A673 (cell line): Measurements from ENCODE around the gene COL1A1. TPM values are rescaled to one million over a fixed set of nuclear protein-coding genes. Genes with fewer than 3 reads are reported as not detected.

Experiments
- BruUV-seq: library from RNA; stranded (reverse); fragments of 400-500 nt; replicated peaks from 2 replicates; lab custom pipeline; 2021; lab: Mats Ljungman, UMichigan
- CTCF ChIA-PET: fragments of 300-600 bp; sonication (Branson Sonifier 250); formaldehyde crosslinking; loops from one replicate; lab custom pipeline; 2022; ENCODE audit warnings: antibody characterized with exemption; lab: Charles Lee
- POLR2A ChIA-PET: fragments of 300-600 bp; sonication (Branson Sonifier 250); formaldehyde crosslinking; loops from one replicate; lab custom pipeline; 2022; ENCODE audit warnings: antibody characterized with exemption; ENCODE audit not compliant: low non-redundant PET; lab: Charles Lee
- DNase-seq: peaks from one replicate; pipeline ENCODE4 v3.0.0-alpha.2; 2015; ENCODE audit warnings: low spot score
- H3K27ac ChIP-seq: fragments of 200-600 bp; sonication (generic); 2 replicates; pipeline ENCODE4 v1.5.1; 2016; ENCODE audit warnings: mixed run types, low read depth, mild to moderate bottlenecking, mixed read lengths, antibody characterized with exemption, low read length; ENCODE audit not compliant: poor library complexity, severe bottlenecking
- H3K27me3 ChIP-seq: fragments of 200-600 bp; sonication (generic); replicated peaks from 2 replicates; pipeline ENCODE4 v1.6.1; 2017; ENCODE audit warnings: mixed run types, low read depth, mild to moderate bottlenecking, mixed read lengths, antibody characterized with exemption, low read length; ENCODE audit not compliant: insufficient read depth, poor library complexity
- H3K36me3 ChIP-seq: fragments of 200-600 bp; sonication (generic); 2 replicates; pipeline ENCODE4 v1.6.1; 2016; ENCODE audit warnings: mixed run types, mild to moderate bottlenecking, mixed read lengths, antibody characterized with exemption, low read length; ENCODE audit not compliant: insufficient read depth, poor library complexity, severe bottlenecking
- H3K4me1 ChIP-seq: fragments of 200-600 bp; sonication (generic); 2 replicates; pipeline ENCODE4 v1.6.1; 2017; ENCODE audit warnings: mixed run types, mild to moderate bottlenecking, mixed read lengths, antibody characterized with exemption, low read length; ENCODE audit not compliant: insufficient read depth, poor library complexity, severe bottlenecking
- H3K4me3 ChIP-seq: fragments of 200-600 bp; sonication (generic); 2 replicates; pipeline ENCODE4 v1.5.1; 2016; ENCODE audit warnings: low read depth, mixed run types, mild to moderate bottlenecking, mixed read lengths, low read length; ENCODE audit not compliant: poor library complexity, severe bottlenecking
- H3K9me3 ChIP-seq: fragments of 200-600 bp; sonication (generic); 2 replicates; pipeline ENCODE4 v1.6.1; 2016; ENCODE audit warnings: mixed run types, low read depth, mild to moderate bottlenecking, mixed read lengths, antibody characterized with exemption, low read length; ENCODE audit not compliant: poor library complexity, severe bottlenecking
- EZH2 ChIP-seq: fragments of 200-600 bp; sonication (generic); IDR thresholded peaks from 2 replicates; pipeline ENCODE4 v1.6.1; 2017; ENCODE audit warnings: borderline replicate concordance, low read depth, mild to moderate bottlenecking, mixed read lengths, antibody characterized with exemption, low read length; ENCODE audit not compliant: poor library complexity, severe bottlenecking
- intact Hi-C: fragments of 100-400 bp; cut with micrococcal nuclease; formaldehyde crosslinking; loops from one replicate; pipeline ENCODE4 v1.10.0; 2022; ENCODE audit not compliant: unreplicated experiment
- total RNA-seq: library from RNA; stranded (reverse); gene quantifications from 2 replicates; pipeline ENCODE4 v1.2.3, GENCODE V29; 2021
- TF ChIP-seq, protein P1 (sequence below): fragments of 300-800, 200-600 bp; sonication (generic); conservative IDR thresholded peaks from 2 replicates; pipeline ENCODE4 v1.5.1; 2017; ENCODE audit warnings: low read depth, mild to moderate bottlenecking, antibody characterized with exemption, low read length, moderate library complexity, mixed read lengths

COL1A1 gene
- total RNA-seq, 1 experiment from 2014 or later: 24.6 TPM

- CTCF ChIA-PET: interaction anchor here (1.2 kb wide), 1 partner anchor 27 kb away, joined by 3 read pairs; no protein-coding TSS in a partner anchor
- TF ChIP-seq EZH2: no peak
- TF ChIP-seq, protein P1, sequence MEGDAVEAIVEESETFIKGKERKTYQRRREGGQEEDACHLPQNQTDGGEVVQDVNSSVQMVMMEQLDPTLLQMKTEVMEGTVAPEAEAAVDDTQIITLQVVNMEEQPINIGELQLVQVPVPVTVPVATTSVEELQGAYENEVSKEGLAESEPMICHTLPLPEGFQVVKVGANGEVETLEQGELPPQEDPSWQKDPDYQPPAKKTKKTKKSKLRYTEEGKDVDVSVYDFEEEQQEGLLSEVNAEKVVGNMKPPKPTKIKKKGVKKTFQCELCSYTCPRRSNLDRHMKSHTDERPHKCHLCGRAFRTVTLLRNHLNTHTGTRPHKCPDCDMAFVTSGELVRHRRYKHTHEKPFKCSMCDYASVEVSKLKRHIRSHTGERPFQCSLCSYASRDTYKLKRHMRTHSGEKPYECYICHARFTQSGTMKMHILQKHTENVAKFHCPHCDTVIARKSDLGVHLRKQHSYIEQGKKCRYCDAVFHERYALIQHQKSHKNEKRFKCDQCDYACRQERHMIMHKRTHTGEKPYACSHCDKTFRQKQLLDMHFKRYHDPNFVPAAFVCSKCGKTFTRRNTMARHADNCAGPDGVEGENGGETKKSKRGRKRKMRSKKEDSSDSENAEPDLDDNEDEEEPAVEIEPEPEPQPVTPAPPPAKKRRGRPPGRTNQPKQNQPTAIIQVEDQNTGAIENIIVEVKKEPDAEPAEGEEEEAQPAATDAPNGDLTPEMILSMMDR: no peak
- Histone ChIP-seq H3K4me1 (peaks cover 27% of the 10 kb centered on the region), H3K9me3 (no peaks in the 10 kb centered on the region), H3K4me3 (no peak overlapping the region), H3K27me3 (peaks cover 11% of the 10 kb centered on the region), H3K27ac (no peak overlapping the region), H3K36me3 (no peaks in the 10 kb centered on the region)
- intact Hi-C loops: no loop called here
- DNase-seq: no peak
- POLR2A ChIA-PET: no interaction called here
- no TSS peak for BruUV-seq
These were observed 4.6 kb downstream of the COL1A1 start for GRCh38 chr17:50196826-50197225.

DNA sequence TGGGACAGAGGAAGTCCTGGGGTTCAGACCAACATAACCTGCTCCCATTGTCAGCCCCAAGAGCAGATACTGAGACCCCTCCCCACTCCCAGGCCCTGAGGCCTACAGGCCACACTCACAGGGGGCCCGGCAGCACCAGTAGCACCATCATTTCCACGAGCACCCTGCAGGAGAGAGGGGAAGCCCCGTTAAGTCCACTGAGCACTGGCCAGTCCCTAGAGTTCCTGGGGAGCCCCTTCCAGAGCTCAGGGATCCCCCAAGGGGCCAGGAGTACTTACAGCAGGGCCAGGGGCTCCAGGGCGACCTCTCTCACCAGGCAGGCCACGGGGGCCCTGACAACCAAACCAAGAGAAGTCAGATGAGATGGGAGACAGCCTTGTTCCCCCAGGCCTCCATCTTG is 5.4 kb downstream of the COL1A1 start:
- no peak overlapping the region for H3K4me3 ChIP-seq
- H3K36me3 ChIP-seq: no peaks in the 10 kb centered on the region
- no TSS peak for BruUV-seq
- CTCF ChIA-PET: interaction anchor here (1.2 kb wide), 1 partner anchor 26 kb away, joined by 3 read pairs; no protein-coding TSS in a partner anchor
- peaks cover 3% of the 10 kb centered on the region for H3K27me3 ChIP-seq
- POLR2A ChIA-PET: no interaction called here
- intact Hi-C loops: no loop called here
- H3K27ac ChIP-seq: no peak overlapping the region
- peaks cover 23% of the 10 kb centered on the region for H3K4me1 ChIP-seq
- DNase-seq: no peak
- H3K9me3 ChIP-seq: no peaks in the 10 kb centered on the region
- no peak for TF ChIP-seq EZH2
- TF ChIP-seq, protein P1: no peak

DNA sequence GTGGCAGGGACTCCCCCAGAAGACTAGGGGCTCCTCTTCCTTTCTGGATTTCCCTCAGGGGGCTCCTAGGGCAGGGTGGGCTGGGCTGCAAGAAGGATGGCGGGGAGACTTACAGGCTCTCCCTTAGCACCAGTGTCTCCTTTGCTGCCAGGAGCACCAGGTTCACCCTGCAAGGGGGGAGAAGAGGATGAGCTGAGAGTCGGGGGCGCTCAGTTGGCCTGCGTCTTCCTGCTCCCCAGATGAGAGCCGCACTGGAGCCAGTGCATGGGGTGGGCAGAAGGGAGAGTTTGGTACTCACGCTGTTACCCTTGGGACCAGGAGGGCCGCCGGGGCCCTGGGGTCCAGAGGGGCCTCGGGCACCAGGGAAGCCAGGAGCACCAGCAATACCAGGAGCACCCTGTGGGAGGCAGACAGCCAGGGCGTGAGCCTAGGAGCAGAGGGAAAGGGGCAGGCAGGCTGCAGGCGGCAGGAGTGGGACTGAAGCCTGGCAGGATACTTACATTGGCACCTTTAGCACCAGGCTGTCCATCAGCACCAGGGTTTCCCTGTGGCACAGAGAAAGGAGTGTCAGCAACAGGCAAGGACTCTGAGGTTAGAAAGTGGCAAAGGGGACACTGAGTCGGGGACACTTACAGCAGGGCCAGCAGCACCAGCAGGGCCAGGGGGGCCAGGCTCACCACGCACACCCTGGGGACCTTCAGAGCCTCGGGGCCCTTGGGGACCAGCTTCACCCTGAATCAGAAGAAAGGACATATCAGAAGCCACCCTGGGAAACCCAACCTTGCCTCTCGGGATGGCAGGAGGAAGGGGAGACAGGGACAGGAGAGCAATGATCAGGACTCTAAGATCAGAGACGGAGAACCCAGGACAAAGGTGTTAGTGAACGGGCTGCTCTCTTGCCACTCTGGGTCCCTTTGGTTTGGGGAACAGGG is 6.2 kb downstream of the COL1A1 start:
- Histone ChIP-seq H3K27me3 (no peaks in the 10 kb centered on the region), H3K36me3 (no peaks in the 10 kb centered on the region), H3K4me1 (peaks cover 14% of the 10 kb centered on the region), H3K9me3 (no peaks in the 10 kb centered on the region), H3K4me3 (no peak overlapping the region), H3K27ac (no peak overlapping the region)
- BruUV-seq: no TSS peak
- DNase-seq: no peak
- POLR2A ChIA-PET: no interaction called here
- TF ChIP-seq, protein P1: no peak
- TF ChIP-seq EZH2: no peak
- CTCF ChIA-PET: no interaction called here
- intact Hi-C loops: no loop called here
